Stimulated activated CD8-positive, alpha-beta memory T cell treated with anti-CD3 and anti-CD28 coated beads, Interleukin-2, amount 100 ng/mL, for 48 hours (primary cell): Measurements from ENCODE around the gene VPS36.
"Not testable (repeated sequence)": the region's sequence is repeated elsewhere in the genome, so short reads cannot be mapped to it uniquely, and the experiment has no call there.

Experiments
- DNase-seq, 2 donors: peaks; one replicate each; pipeline ENCODE4 v3.0.0-alpha.2; 2020; ENCODE audit warnings: low read depth in 2 of 2

The VPS36 gene

DNA sequence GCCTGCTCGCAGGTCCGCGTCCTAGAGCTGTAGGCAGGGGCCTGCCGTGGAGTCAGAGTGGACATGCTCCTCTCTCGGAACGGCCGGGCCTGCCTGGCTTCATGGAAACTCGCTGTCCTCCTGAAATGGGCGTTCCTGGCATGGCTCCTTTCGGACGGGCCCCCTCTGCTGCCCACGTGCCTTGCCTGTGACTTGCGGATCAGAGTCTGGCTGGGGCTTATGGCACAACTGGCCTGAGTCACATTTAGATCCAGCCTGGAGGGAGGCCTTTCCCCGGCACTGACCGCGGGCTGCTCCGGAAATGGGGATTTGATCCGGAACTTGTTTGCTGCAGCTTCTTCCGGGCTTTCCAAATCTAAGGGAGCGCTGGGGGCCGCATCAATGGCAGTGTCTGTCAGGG is 72.5 kb downstream of the VPS36 start:
- DNase-seq, result no peak

DNA sequence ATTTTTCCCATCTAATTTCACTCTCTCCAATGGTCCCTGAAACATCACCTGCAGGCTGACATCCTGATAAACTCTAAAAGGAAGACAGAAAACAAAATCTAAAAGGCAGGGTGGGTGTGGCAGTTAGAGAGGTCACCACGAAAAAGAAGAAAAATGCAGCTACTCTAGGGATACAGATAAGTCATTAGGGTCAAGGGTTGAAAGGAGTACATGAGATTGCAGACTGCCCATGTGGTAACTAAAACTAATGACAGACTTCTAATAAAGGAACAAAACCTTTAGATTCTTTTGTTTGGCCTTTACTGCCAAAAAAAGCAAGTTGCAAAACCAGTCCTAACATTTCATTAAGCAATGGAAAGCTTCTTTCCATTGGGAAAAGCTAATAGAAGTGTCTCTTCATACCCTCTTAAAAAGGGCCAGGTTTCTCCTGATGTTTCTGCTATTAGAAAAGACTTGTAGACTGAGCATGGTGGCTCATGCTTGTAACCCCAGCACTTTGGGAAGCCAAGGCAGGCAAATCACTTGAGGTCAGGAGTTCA is 75.5 kb downstream of the VPS36 start:
- DNase-seq, result no peak

DNA sequence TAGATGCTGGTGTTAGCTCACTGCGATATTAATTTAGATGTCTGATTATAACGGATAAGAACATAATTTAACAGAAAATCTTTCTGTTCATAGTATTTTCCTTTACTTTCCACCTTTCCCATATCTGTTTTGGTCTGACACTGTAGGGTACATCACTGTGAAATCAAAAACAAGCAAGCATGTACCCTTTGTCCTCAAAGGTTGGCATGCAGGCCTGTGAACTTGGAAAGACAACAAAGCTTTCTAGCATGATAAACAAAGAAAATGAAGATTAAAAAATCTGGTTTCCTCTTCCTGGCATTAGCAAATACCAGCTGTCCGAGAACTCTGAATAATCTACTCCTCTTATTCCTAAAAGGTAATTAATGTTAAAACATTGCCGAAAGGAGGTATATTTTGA is 76.0 kb downstream of the VPS36 start:
- DNase-seq, result no peak

DNA sequence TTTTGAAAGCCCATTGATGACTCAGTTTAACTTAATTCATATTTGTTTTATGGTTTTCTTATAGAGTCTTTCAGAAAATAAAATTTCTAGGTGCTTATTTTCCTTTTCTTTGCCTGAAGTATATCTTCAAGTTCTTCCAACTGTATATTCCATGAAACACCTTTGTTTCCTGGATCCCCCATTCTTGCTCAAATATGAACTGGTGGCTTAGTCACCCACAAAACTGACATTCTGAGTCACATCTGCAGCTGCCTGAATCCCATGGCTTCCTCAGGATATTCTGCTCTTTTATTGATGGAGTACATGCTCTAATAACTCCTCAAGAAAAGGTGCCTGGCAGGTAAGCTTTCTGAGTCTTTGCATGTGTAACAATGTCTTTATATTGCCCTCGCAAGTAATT is 77.2 kb downstream of the VPS36 start:
- DNase-seq, result not testable (repeated sequence)

DNA sequence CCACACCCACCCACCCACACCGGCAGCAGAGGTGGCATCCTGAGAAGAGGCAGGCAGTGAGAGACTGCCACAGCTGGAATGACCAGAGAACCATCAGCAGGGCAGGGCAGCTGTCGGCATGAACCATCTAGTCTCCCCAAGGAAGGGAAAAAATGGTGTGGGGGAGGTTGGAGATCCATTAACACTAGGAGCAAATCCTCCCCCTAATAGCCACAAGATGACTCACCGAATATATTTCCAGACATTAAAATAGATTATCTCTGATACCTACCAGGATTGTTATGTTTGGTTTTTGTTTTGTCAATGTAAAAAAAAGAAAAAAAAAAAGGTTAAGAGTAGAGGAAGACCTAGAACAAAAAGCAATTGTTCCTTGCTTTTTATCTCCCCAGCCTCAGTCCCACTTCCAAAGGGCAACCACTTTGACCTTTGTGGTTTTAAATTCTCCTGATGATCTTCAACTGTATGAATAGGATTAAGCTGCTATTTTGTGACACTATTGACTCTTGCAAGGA is 78.6 kb downstream of the VPS36 start:
- no peak for DNase-seq

DNA sequence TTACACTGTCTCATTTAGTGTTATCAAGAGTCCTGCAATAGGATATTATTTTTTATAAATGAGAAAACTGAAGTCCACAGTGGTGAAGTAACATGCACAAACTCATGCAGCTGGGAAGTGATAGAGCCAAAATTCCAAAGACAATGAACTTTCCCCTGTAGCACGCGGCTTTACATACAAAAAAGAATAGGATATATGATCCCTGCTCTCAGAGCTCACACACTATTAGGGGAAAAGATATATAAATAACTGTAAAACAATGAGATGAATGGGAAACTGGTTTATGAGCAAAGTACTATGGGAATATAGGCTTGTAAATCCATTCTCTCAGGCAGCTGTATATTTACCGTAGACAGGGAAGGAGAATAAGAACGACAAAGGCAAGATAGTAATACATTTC is 84.1 kb downstream of the VPS36 start:
- DNase-seq, result no peak
